OCI-LY1 (cell line): ENCODE measurements around the gene NBEA.

Experiments
- CTCF ChIP-seq: fragments of 200-600 bp; sonication (generic), shearing (Covaris generic); IDR thresholded peaks from 2 replicates; pipeline ENCODE4 v1.5.1; 2017; ENCODE audit warnings: mild to moderate bottlenecking, antibody characterized with exemption, low read length, moderate library complexity, mixed read lengths
- EZH2 ChIP-seq: fragments of 200-600 bp; sonication (generic), shearing (Covaris generic); IDR thresholded peaks from 2 replicates; pipeline ENCODE4 v1.8.0; 2017; ENCODE audit warnings: borderline replicate concordance, mixed run types, mild to moderate bottlenecking, antibody characterized with exemption, low read length, moderate library complexity, mixed read lengths

GRCh38 chr13:35534343-35534742 lies 592.3 kb downstream of the NBEA start:
- TF ChIP-seq CTCF (no peak), EZH2 (no peak)
